ENCODE measurements around the gene CCDC192.

CCDC192 gene

DNA sequence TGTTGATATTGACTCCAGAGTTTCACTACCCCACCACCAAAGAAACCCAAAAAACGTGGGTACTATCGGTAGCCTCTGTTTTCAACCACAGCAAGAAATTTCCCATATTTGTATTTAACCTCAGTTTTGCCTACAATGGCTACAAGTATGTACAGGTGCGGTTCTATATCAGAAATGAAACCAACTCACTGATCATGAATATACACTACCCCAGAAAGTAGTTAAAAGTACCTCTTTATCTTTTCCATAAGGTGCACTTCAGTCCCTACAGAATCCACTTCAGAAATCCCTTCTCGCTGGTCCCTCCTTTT is 239.8 kb downstream of the CCDC192 start:
- no peak for TF ChIP-seq CTCF (conservative IDR thresholded peaks at IDR 0.05; ENCODE audit: low read depth, low read length)
- no peaks in the 10 kb centered on the region for H3K36me3 ChIP-seq (ENCODE audit: insufficient read depth)
- no peak overlapping the region for H3K9ac ChIP-seq
- H4K20me1 ChIP-seq (ENCODE audit: insufficient read depth), result no peaks in the 10 kb centered on the region
- H2AFZ ChIP-seq (ENCODE audit: low read depth), result no peak overlapping the region
- H3K79me2 ChIP-seq (ENCODE audit: insufficient read depth, low read depth), result no peaks in the 10 kb centered on the region
- no peak overlapping the region for H3K4me3 ChIP-seq (IDR thresholded peaks at IDR 0.05; ENCODE audit: insufficient read depth, low read depth, low read length)
- no peak overlapping the region for H3K27ac ChIP-seq
- H3K4me1 ChIP-seq (ENCODE audit: low read depth, poor library complexity, severe bottlenecking), result peaks cover 20% of the 10 kb centered on the region
- H3K4me2 ChIP-seq, result peak overlapping the region; percentile 38
- no peaks in the 10 kb centered on the region for H3K27me3 ChIP-seq (ENCODE audit: insufficient read depth, low read depth)

GRCh38 chr5:127944125-127944524 is 240.9 kb downstream of the CCDC192 start:
- no peak overlapping the region for H3K9ac ChIP-seq

DNA sequence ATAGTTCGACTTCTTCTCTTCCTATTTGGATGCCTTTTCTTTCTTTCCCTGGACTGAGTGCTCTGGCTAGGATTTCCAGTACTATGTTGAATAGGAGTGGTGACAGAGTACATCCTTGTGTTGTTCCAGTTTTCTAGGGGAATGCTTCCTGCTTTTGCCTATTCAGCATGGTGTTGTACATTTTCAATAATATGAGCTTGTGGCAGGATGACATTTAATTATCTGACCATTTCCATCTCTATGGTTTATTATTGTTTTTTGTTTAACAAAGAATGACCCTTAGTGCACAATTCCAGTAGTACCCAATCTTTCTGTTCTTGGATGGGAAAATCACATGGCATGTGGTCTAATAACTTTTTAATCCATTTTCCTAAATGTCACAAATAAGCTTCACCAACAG is 244.8 kb downstream of the CCDC192 start:
- no peak for TF ChIP-seq CTCF (conservative IDR thresholded peaks at IDR 0.05; ENCODE audit: low read depth, low read length)
- Histone ChIP-seq H3K79me2 (ENCODE audit: insufficient read depth, low read depth) (no peaks in the 10 kb centered on the region), H3K4me3 (IDR thresholded peaks at IDR 0.05; ENCODE audit: insufficient read depth, low read depth, low read length) (no peak overlapping the region), H3K36me3 (ENCODE audit: insufficient read depth) (no peaks in the 10 kb centered on the region), H3K27ac (no peak overlapping the region), H2AFZ (ENCODE audit: low read depth) (no peak overlapping the region), H3K9ac (no peak overlapping the region), H3K27me3 (ENCODE audit: insufficient read depth, low read depth) (no peaks in the 10 kb centered on the region), H3K4me2 (no peak overlapping the region), H4K20me1 (ENCODE audit: insufficient read depth) (no peaks in the 10 kb centered on the region), H3K4me1 (ENCODE audit: low read depth, poor library complexity, severe bottlenecking) (peaks cover 8% of the 10 kb centered on the region)

More at GRCh38 chr5:127944125-127944524, 240.9 kb downstream of the CCDC192 start:
- no peak overlapping the region for H3K4me3 ChIP-seq (IDR thresholded peaks at IDR 0.05; ENCODE audit: insufficient read depth, low read depth, low read length)
- TF ChIP-seq CTCF (conservative IDR thresholded peaks at IDR 0.05; ENCODE audit: low read depth, low read length), result no peak
- no peak overlapping the region for H3K27ac ChIP-seq
- H3K36me3 ChIP-seq (ENCODE audit: insufficient read depth), result no peaks in the 10 kb centered on the region
- H3K27me3 ChIP-seq (ENCODE audit: insufficient read depth, low read depth), result no peaks in the 10 kb centered on the region
- peaks cover 20% of the 10 kb centered on the region for H3K4me1 ChIP-seq (ENCODE audit: low read depth, poor library complexity, severe bottlenecking)
- H3K4me2 ChIP-seq, result no peak overlapping the region
- H4K20me1 ChIP-seq (ENCODE audit: insufficient read depth), result no peaks in the 10 kb centered on the region
- H2AFZ ChIP-seq (ENCODE audit: low read depth), result no peak overlapping the region
- H3K79me2 ChIP-seq (ENCODE audit: insufficient read depth, low read depth), result no peaks in the 10 kb centered on the region

- H3K27me3 ChIP-seq (ENCODE audit: insufficient read depth, low read depth), result no peaks in the 10 kb centered on the region
- H3K4me1 ChIP-seq (ENCODE audit: low read depth, poor library complexity, severe bottlenecking), result no peaks in the 10 kb centered on the region
- no peaks in the 10 kb centered on the region for H3K36me3 ChIP-seq (ENCODE audit: insufficient read depth)
- no peak overlapping the region for H3K4me3 ChIP-seq (IDR thresholded peaks at IDR 0.05; ENCODE audit: insufficient read depth, low read depth, low read length)
- no peaks in the 10 kb centered on the region for H3K79me2 ChIP-seq (ENCODE audit: insufficient read depth, low read depth)
- no peak overlapping the region for H3K27ac ChIP-seq
- no peak overlapping the region for H3K4me2 ChIP-seq
- no peak for TF ChIP-seq CTCF (conservative IDR thresholded peaks at IDR 0.05; ENCODE audit: low read depth, low read length)
- H4K20me1 ChIP-seq (ENCODE audit: insufficient read depth), result no peaks in the 10 kb centered on the region
- no peak overlapping the region for H2AFZ ChIP-seq (ENCODE audit: low read depth)
- H3K9ac ChIP-seq, result no peak overlapping the region
Measured at GRCh38 chr5:127950707-127951391, 247.7 kb downstream of the CCDC192 start.

All from KMS-11 (cell line).